SU-DHL-6 (cell line): Measurements from ENCODE around the gene CNTN4.

Source experiments
- H2AFZ ChIP-seq: fragments of 200-600 bp; sonication (generic); 2 replicates; pipeline ENCODE4 v1.6.1; 2014; ENCODE audit warnings: low read depth, mild to moderate bottlenecking, moderate library complexity, mixed read lengths, antibody characterized with exemption, low read length; ENCODE audit not compliant: severe bottlenecking
- H3F3A ChIP-seq: fragments of 200-600 bp; shearing (Covaris generic); 2 replicates; pipeline ENCODE4 v1.6.0; 2016; ENCODE audit warnings: antibody characterized with exemption, mild to moderate bottlenecking; ENCODE audit not compliant: insufficient read depth
- H3K27ac ChIP-seq: fragments of 200-600 bp; sonication (generic); 2 replicates; pipeline ENCODE4 v1.5.1; 2016; ENCODE audit warnings: low read depth, mild to moderate bottlenecking, low read length, moderate library complexity, mixed read lengths
- H3K27me3 ChIP-seq: fragments of 200-600 bp; sonication (generic), shearing (Covaris generic); 2 replicates; pipeline ENCODE4 v1.6.0; 2014; ENCODE audit warnings: mild to moderate bottlenecking, low read length
- H3K36me3 ChIP-seq: fragments of 200-600 bp; sonication (generic); 2 replicates; pipeline ENCODE4 v1.6.1; 2014; ENCODE audit warnings: mild to moderate bottlenecking, low read length, mixed read lengths
- H3K4me2 ChIP-seq: fragments of 300-600, 200-600 bp; shearing (Covaris generic), sonication (generic); 2 replicates; pipeline ENCODE4 v1.6.0; 2014; ENCODE audit warnings: low read length, low read depth, mild to moderate bottlenecking; ENCODE audit not compliant: poor library complexity, severe bottlenecking
- H3K4me3 ChIP-seq: fragments of 200-600 bp; sonication (generic); 2 replicates; pipeline ENCODE4 v1.5.1; 2014; ENCODE audit warnings: antibody characterized with exemption, low read length, mild to moderate bottlenecking, mixed read lengths; ENCODE audit not compliant: insufficient read depth, poor library complexity, severe bottlenecking
- H3K79me2 ChIP-seq: fragments of 200-600 bp; sonication (generic); 2 replicates; pipeline ENCODE4 v1.6.1; 2014; ENCODE audit warnings: mild to moderate bottlenecking, low read length, moderate library complexity; ENCODE audit not compliant: insufficient read depth
- H3K9ac ChIP-seq: fragments of 200-600 bp; sonication (generic); 2 replicates; pipeline ENCODE4 v1.7.0; 2014; ENCODE audit warnings: mild to moderate bottlenecking, low read length
- H3K9me2 ChIP-seq: fragments of 200-600 bp; sonication (generic); replicated peaks from 2 replicates; pipeline ENCODE4 v1.6.1; 2014; ENCODE audit warnings: low read length; ENCODE audit not compliant: insufficient read depth
- H3K9me3 ChIP-seq: fragments of 200-600 bp; sonication (generic); 2 replicates; pipeline ENCODE4 v1.6.1; 2014; ENCODE audit warnings: low read length, mixed read lengths; ENCODE audit not compliant: insufficient read depth
- H4K20me1 ChIP-seq: fragments of 200-600 bp; sonication (generic); 2 replicates; pipeline ENCODE4 v1.6.1; 2014; ENCODE audit warnings: low read depth, mild to moderate bottlenecking, antibody characterized with exemption, low read length, moderate library complexity, mixed read lengths
- CTCF ChIP-seq: fragments of 200-600 bp; sonication (generic); IDR thresholded peaks from one replicate; pipeline ENCODE4 v1.5.1; 2017; ENCODE audit warnings: antibody characterized with exemption, mild to moderate bottlenecking, low read length, moderate library complexity; ENCODE audit not compliant: insufficient read depth, poor library complexity, severe bottlenecking
- EZH2phosphoT487 ChIP-seq: fragments of 200-600 bp; sonication (generic), shearing (Covaris generic); conservative IDR thresholded peaks from 2 replicates; pipeline ENCODE4 v1.6.1; 2018; ENCODE audit warnings: mild to moderate bottlenecking, antibody characterized with exemption, low read length, moderate library complexity, mixed read lengths

Gene CNTN4

GRCh38 chr3:2172561-2173171, 74.0 kb downstream of the CNTN4 start:
- Histone ChIP-seq H3K4me2 (no peak overlapping the region), H2AFZ (no peak overlapping the region), H4K20me1 (no peaks in the 10 kb centered on the region), H3K9me3 (no peaks in the 10 kb centered on the region), H3K27ac (no peak overlapping the region), H3K36me3 (no peaks in the 10 kb centered on the region), H3K4me3 (no peak overlapping the region), H3F3A (no peaks in the 10 kb centered on the region), H3K9me2 (no peaks in the 10 kb centered on the region), H3K79me2 (no peaks in the 10 kb centered on the region), H3K9ac (no peak overlapping the region), H3K27me3 (no peaks in the 10 kb centered on the region)
- no peak for TF ChIP-seq EZH2phosphoT487
- TF ChIP-seq CTCF, result no peak

GRCh38 chr3:2180634-2181033, 82.0 kb downstream of the CNTN4 start:
- Histone ChIP-seq H3K4me2 (no peak overlapping the region), H4K20me1 (no peaks in the 10 kb centered on the region), H3K9ac (no peak overlapping the region), H3K27ac (no peak overlapping the region), H3K9me3 (no peaks in the 10 kb centered on the region), H2AFZ (no peak overlapping the region), H3K4me3 (no peak overlapping the region), H3K79me2 (no peaks in the 10 kb centered on the region), H3F3A (no peaks in the 10 kb centered on the region), H3K9me2 (no peaks in the 10 kb centered on the region), H3K27me3 (no peaks in the 10 kb centered on the region), H3K36me3 (no peaks in the 10 kb centered on the region)
- TF ChIP-seq EZH2phosphoT487 (no peak), CTCF (no peak)

- H3K27me3 ChIP-seq, result no peaks in the 10 kb centered on the region
- no peaks in the 10 kb centered on the region for H3K9me3 ChIP-seq
- TF ChIP-seq CTCF (no peak), EZH2phosphoT487 (no peak)
- no peak overlapping the region for H3K27ac ChIP-seq
- H2AFZ ChIP-seq, result no peak overlapping the region
- H3K36me3 ChIP-seq, result no peaks in the 10 kb centered on the region
- no peak overlapping the region for H3K9ac ChIP-seq
- no peak overlapping the region for H3K4me3 ChIP-seq
- no peaks in the 10 kb centered on the region for H4K20me1 ChIP-seq
- H3K9me2 ChIP-seq, result no peaks in the 10 kb centered on the region
- no peaks in the 10 kb centered on the region for H3F3A ChIP-seq
- H3K79me2 ChIP-seq, result no peaks in the 10 kb centered on the region
- no peak overlapping the region for H3K4me2 ChIP-seq
Measured at GRCh38 chr3:2198776-2199279, 100.2 kb downstream of the CNTN4 start.

GRCh38 chr3:2204054-2204453, 105.4 kb downstream of the CNTN4 start:
- H3K36me3 ChIP-seq, result no peaks in the 10 kb centered on the region
- no peaks in the 10 kb centered on the region for H3K27me3 ChIP-seq
- H3K79me2 ChIP-seq, result no peaks in the 10 kb centered on the region
- H3K9me2 ChIP-seq, result no peaks in the 10 kb centered on the region
- H3K9ac ChIP-seq, result no peak overlapping the region
- H3K4me3 ChIP-seq, result no peak overlapping the region
- H4K20me1 ChIP-seq, result no peaks in the 10 kb centered on the region
- H3F3A ChIP-seq, result no peaks in the 10 kb centered on the region
- H2AFZ ChIP-seq, result no peak overlapping the region
- H3K27ac ChIP-seq, result no peak overlapping the region
- no peak overlapping the region for H3K4me2 ChIP-seq
- H3K9me3 ChIP-seq, result no peaks in the 10 kb centered on the region
- no peak for TF ChIP-seq CTCF
- TF ChIP-seq EZH2phosphoT487, result no peak
